ENCODE results near the gene C1QTNF4. TPM values are rescaled to one million over a fixed set of nuclear protein-coding genes. Genes with fewer than 3 reads are reported as not detected.
A peak's percentile ranks its signal among the peaks of the same experiment; 100 is the strongest.
"Not testable (repeated sequence)": the region's sequence is repeated elsewhere in the genome, so short reads cannot be mapped to it uniquely, and the experiment has no call there.

The C1QTNF4 gene
- total RNA-seq, 2 donors from 2014 or later, result 1.1 to 1.6 TPM

DNA sequence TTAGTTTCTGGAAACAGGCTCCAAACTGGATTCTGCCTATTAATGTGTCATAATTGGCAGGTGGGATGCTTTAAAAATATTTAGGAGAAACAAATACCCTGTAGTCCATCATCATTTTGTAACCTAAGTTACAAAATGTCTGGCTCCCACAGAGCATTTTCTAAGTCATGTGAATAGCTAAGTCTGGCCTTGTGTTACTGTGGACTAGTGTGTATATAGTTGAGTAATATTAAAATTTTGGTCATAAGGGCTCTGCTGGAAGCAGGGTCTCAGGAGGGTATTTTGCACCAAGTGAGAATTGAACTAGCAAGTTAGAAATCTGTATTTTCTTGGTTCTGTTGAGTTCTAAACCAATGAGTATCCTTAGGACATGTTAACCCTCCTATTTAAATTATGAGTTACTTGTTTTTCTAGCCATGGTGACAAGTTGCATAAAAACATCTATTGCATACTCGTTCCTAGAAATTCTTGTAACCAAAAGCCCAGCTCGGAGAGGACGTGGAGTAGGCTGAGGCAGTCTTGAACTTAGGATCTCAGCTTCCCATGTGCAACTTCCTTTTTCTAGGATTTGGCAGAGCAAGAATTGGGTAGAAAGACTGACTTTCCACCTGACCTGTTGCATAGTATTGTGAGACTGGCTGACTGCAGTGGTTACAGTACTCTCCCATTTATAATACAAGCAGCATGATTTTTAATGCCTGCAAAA lies 23.4 kb downstream of the C1QTNF4 start:
- no peaks in the 10 kb centered on the region for H3K9me3 ChIP-seq (ENCODE audit: control insufficient read depth, low read length, poor library complexity, severe bottlenecking)
- DNase-seq (no peak), ATAC-seq (no peak)
- H3K4me1 Mint-ChIP-seq, result peaks cover 17% of the 10 kb centered on the region
- no peak overlapping the region for H3K4me3 Mint-ChIP-seq
- peak overlapping the region; percentile 67 for H3K27ac Mint-ChIP-seq
- H3K36me3 Mint-ChIP-seq (ENCODE audit: low read depth), result no peaks in the 10 kb centered on the region
- H3K27me3 Mint-ChIP-seq, result no peaks in the 10 kb centered on the region

DNA sequence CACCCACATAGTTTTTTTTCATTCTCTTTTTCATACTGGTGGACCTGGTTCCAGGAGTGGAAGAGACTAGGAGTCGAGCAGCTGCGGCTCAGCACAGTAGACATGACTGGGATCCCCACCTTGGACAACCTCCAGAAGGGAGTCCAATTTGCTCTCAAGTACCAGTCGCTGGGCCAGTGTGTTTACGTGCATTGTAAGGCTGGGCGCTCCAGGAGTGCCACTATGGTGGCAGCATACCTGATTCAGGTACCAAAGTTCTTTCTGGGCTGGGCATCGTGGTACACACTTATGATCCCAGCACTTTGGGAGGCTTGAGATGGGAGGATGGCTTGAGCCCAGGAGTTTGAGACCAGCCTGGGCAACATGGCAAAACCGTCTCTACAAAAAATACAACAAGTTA lies 24.6 kb downstream of the C1QTNF4 start:
- ATAC-seq (no peak), DNase-seq (no peak)
- Mint-ChIP-seq H3K4me1 (peaks cover 20% of the 10 kb centered on the region), H3K27ac (peak overlapping the region; percentile 67), H3K36me3 (ENCODE audit: low read depth) (no peaks in the 10 kb centered on the region), H3K27me3 (no peaks in the 10 kb centered on the region), H3K4me3 (no peak overlapping the region)
- H3K9me3 ChIP-seq (ENCODE audit: control insufficient read depth, low read length, poor library complexity, severe bottlenecking), result no peaks in the 10 kb centered on the region

DNA sequence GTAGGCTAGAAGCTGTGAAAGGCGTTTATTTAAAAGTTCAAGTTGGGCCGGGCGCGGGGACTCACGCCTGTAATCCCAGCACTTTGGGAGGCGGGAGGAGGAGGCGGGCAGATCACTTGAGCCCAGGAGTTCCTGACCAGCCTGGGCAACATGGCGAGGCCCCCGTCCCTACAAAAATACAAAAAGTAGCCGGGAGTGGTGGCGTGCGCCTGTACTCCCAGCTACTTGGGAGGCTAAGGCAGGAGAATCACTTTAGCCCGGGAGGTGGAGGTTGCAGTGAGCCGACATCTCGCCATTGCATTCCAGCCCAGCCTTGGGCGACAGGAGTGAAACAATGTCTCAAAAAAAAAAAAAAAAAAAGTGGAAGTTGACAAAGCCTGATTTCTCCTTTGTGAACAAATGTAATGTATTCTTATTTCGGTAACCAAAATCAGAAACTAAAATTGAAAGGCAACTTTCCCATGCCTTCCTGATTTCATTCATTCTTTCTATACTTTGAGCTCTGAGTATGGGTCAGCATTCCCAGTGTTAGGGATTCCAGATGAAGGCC lies 28.0 kb downstream of the C1QTNF4 start:
- ATAC-seq (no peak), DNase-seq (no peak)
- Mint-ChIP-seq H3K4me1 (peaks cover 12% of the 10 kb centered on the region), H3K27me3 (no peaks in the 10 kb centered on the region), H3K36me3 (ENCODE audit: low read depth) (no peaks in the 10 kb centered on the region), H3K27ac (no peak overlapping the region), H3K4me3 (peak overlapping the region; percentile 84)
- no peaks in the 10 kb centered on the region for H3K9me3 ChIP-seq (ENCODE audit: control insufficient read depth, low read length, poor library complexity, severe bottlenecking)

DNA sequence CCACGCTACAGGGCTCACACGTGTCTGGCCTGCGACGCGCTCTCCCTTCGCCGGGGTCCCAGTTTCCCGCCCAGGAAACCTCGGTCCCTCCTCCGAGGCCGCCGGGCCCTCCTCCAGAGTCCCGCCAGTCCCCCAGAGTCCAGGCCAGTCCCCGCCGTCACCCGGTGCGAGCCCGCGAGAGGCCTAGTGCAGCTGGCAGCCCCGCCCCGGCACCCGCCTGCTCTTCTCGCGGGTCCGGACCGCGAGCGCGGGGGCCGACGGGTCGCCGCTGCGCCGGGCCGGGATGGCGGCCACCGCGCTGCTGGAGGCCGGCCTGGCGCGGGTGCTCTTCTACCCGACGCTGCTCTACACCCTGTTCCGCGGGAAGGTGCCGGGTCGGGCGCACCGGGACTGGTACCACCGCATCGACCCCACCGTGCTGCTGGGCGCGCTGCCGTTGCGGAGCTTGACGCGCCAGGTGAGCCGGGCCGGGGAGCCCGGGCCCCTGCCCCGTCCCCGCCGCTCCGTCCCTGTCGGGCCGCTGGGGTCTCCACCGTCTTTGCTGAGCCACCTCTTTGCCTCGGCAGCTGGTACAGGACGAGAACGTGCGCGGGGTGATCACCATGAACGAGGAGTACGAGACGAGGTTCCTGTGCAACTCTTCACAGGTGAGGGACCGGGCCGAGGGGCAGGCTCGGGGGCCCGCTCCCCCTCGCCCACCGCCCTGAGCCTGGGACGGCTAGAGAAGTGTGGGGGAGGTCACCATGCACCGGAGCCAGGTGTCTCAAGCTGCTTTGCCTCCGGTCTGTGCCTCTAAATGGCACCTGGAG lies 28.7 kb downstream of the C1QTNF4 start, which contains the start of gene PTPMT1:
Gene PTPMT1, plus strand, starts transcription at position 260 of the 809 bp plus-strand sequence. Its CDS starts 24 bp downstream, at position 284.
- peak; percentile 89 for ATAC-seq
- no peaks in the 10 kb centered on the region for H3K9me3 ChIP-seq (ENCODE audit: control insufficient read depth, low read length, poor library complexity, severe bottlenecking)
- Mint-ChIP-seq H3K4me1 (peaks cover 12% of the 10 kb centered on the region), H3K27me3 (no peaks in the 10 kb centered on the region), H3K4me3 (peak within 1 kb of the TSS; percentile 84), H3K36me3 (ENCODE audit: low read depth) (no peaks in the 10 kb centered on the region), H3K27ac (peak within 1 kb of the TSS; percentile 72)
- peak; percentile 45 to 54 (median 51) for DNase-seq

DNA sequence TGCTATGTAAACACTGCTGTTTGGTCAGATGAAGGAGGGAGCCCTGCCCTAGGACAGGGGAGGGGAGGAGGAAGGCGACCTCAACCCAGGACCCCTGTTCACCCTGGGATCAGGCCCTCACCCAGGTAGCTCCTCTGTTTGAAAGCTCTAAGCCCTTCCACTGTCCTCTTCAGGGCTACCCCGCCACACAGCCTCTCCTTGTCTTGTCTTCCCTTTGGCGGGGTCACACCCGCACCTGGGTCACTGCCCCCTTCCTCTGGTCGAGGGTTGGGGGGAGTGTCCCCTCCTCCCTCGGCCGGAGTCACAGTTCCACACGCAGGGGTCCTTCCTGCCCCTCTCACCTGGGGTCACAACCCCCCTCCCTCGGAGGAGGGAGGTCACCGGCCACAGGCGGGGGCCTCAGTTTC lies 29.3 kb downstream of the C1QTNF4 start:
- peaks cover 14% of the 10 kb centered on the region for H3K4me1 Mint-ChIP-seq
- H3K4me3 Mint-ChIP-seq, result peak overlapping the region; percentile 84
- H3K9me3 ChIP-seq (ENCODE audit: control insufficient read depth, low read length, poor library complexity, severe bottlenecking), result no peaks in the 10 kb centered on the region
- peak; percentile 3 for ATAC-seq
- H3K27ac Mint-ChIP-seq, result peak overlapping the region; percentile 72
- H3K36me3 Mint-ChIP-seq (ENCODE audit: low read depth), result no peaks in the 10 kb centered on the region
- DNase-seq, result no peak
- no peaks in the 10 kb centered on the region for H3K27me3 Mint-ChIP-seq

DNA sequence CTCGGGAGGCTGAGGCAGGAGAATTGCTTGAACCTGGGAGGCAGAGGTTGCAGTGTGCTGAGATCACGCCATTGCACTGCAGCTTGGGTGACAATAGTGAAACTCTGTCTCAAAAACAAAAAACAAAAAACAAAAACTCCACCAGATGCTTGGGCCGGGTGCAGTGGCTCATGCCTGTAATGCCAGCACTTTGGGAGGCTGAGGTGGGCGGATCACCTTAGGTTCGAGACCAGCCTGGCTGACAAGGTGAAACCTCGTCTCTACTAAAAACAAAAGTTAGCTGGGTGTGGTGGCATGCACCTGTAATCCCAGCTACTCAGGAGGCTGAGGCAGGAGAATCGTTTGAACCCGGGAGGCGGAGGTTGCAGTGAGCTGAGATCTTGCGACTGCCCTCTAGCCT lies 29.8 kb downstream of the C1QTNF4 start:
- H3K4me3 Mint-ChIP-seq, result peak overlapping the region; percentile 84
- not testable (repeated sequence) for DNase-seq

DNA sequence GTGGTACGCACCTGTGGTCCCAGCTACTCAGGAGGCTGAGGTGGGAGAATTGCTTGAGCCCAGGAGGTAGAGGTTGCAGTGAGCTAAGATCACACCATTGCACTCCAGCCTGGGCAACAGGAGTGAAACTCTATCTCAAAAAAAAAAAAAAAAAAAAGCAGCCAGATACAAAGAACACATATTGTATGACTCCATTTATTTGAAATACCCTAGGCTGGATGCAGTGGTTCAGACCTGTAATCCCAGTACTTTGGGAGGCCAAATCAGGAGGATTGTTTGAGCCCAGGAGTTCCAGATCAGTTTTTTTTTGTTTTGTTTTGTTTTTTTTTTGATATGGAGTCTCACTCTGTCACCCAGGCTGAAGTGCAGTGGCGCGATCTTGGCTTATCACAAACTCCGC lies 31.8 kb downstream of the C1QTNF4 start:
- H3K4me3 Mint-ChIP-seq; H3K27ac Mint-ChIP-seq; H3K27me3 Mint-ChIP-seq; H3K9me3 ChIP-seq (ENCODE audit: control insufficient read depth, low read length, poor library complexity, severe bottlenecking); DNase-seq; H3K36me3 Mint-ChIP-seq (ENCODE audit: low read depth); ATAC-seq: not testable (repeated sequence)
- H3K4me1 Mint-ChIP-seq, result peaks cover 12% of the 10 kb centered on the region

More for the DNA sequence above, 29.8 kb downstream of the C1QTNF4 start:
- ATAC-seq; H3K27me3 Mint-ChIP-seq; H3K9me3 ChIP-seq (ENCODE audit: control insufficient read depth, low read length, poor library complexity, severe bottlenecking); H3K36me3 Mint-ChIP-seq (ENCODE audit: low read depth): not testable (repeated sequence)
- peaks cover 12% of the 10 kb centered on the region for H3K4me1 Mint-ChIP-seq
- peak overlapping the region; percentile 72 for H3K27ac Mint-ChIP-seq

DNA sequence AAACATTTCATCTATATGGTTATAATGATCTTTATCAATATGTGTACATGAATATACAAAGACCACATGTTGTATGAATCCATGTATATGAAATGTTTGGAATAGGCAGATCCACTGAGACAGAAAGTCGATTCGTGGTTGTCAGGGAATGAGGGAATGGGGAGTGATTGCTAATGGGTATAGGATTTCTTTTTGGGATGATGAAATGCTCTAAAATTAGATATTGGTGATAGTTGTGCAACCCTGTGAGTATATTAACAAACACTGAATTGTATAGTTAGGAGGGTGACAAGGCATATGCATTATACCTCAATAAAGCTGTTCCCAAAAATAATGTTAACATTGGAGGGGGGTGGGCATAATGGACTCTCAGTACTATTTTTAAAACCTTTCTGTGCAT lies 33.8 kb downstream of the C1QTNF4 start:
- ATAC-seq (no peak), DNase-seq (no peak)
- H3K4me1 Mint-ChIP-seq, result peaks cover 6% of the 10 kb centered on the region
- H3K27me3 Mint-ChIP-seq, result no peaks in the 10 kb centered on the region
- H3K36me3 Mint-ChIP-seq (ENCODE audit: low read depth), result no peaks in the 10 kb centered on the region
- no peaks in the 10 kb centered on the region for H3K9me3 ChIP-seq (ENCODE audit: control insufficient read depth, low read length, poor library complexity, severe bottlenecking)
- no peak overlapping the region for H3K4me3 Mint-ChIP-seq
- no peak overlapping the region for H3K27ac Mint-ChIP-seq

DNA sequence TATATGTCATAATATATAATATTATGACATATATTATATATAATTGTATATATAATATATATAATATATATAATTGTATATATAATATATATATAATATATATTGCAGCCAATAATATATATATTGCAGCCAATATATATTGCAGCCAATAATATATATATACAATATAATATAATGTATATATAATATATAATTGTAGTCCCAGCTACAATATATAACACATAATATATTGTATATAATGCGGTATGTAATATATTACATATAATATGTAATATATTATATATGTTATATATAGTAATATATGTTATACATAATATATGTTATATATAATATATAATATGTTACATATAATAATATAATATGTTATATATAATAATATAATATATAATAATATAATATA lies 35.5 kb downstream of the C1QTNF4 start:
- Mint-ChIP-seq H3K4me1 (peaks cover 2% of the 10 kb centered on the region), H3K27ac (no peak overlapping the region), H3K4me3 (no peak overlapping the region), H3K36me3 (ENCODE audit: low read depth) (no peaks in the 10 kb centered on the region), H3K27me3 (no peaks in the 10 kb centered on the region)
- H3K9me3 ChIP-seq (ENCODE audit: control insufficient read depth, low read length, poor library complexity, severe bottlenecking), result no peaks in the 10 kb centered on the region
- ATAC-seq (no peak), DNase-seq (no peak)

DNA sequence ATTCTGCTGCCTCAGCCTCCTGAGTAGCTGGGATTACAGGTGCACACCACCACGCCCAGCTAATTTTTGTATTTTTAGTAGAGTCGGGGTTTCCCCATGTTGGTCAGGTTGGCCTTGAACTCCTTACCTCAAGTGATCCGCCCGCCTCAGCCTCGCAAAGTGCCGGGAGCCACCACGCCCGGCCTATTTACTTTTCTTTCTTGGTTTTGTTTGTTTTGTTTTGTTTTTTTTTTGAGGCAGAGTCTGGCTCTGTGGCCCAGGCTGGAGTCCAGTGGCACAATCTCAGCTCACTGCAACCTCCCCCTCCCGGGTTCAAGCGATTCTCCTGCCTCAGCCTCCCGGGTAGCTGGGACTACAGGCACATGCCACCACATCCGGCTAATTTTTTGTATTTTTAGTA lies 37.2 kb downstream of the C1QTNF4 start:
- DNase-seq; H3K27me3 Mint-ChIP-seq; H3K27ac Mint-ChIP-seq; H3K9me3 ChIP-seq (ENCODE audit: control insufficient read depth, low read length, poor library complexity, severe bottlenecking); H3K36me3 Mint-ChIP-seq (ENCODE audit: low read depth); ATAC-seq; H3K4me3 Mint-ChIP-seq: not testable (repeated sequence)
- peaks cover 11% of the 10 kb centered on the region for H3K4me1 Mint-ChIP-seq

DNA sequence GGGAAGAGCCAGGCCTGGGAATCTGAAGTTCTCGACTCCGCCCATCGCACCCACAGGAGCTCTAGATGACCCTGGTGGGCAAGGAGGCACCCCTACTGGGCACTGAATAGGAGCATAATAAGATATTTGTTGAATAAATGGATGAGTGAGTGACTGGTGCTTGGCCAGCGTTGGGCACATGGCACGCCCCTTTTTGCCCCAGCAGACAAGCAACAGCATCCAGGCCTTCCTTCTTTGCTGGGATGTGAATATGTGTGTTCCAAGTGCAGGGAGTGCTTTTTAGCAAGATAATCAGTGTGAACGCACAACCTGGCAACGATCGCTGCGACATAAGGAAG lies 40.8 kb downstream of the C1QTNF4 start:
- Mint-ChIP-seq H3K27me3 (no peaks in the 10 kb centered on the region), H3K27ac (peak overlapping the region; percentile 79), H3K4me3 (peak overlapping the region; percentile 97), H3K4me1 (peaks cover 29% of the 10 kb centered on the region), H3K36me3 (ENCODE audit: low read depth) (no peaks in the 10 kb centered on the region)
- ATAC-seq, result peak; percentile 20
- no peak for DNase-seq
- H3K9me3 ChIP-seq (ENCODE audit: control insufficient read depth, low read length, poor library complexity, severe bottlenecking), result no peaks in the 10 kb centered on the region

DNA sequence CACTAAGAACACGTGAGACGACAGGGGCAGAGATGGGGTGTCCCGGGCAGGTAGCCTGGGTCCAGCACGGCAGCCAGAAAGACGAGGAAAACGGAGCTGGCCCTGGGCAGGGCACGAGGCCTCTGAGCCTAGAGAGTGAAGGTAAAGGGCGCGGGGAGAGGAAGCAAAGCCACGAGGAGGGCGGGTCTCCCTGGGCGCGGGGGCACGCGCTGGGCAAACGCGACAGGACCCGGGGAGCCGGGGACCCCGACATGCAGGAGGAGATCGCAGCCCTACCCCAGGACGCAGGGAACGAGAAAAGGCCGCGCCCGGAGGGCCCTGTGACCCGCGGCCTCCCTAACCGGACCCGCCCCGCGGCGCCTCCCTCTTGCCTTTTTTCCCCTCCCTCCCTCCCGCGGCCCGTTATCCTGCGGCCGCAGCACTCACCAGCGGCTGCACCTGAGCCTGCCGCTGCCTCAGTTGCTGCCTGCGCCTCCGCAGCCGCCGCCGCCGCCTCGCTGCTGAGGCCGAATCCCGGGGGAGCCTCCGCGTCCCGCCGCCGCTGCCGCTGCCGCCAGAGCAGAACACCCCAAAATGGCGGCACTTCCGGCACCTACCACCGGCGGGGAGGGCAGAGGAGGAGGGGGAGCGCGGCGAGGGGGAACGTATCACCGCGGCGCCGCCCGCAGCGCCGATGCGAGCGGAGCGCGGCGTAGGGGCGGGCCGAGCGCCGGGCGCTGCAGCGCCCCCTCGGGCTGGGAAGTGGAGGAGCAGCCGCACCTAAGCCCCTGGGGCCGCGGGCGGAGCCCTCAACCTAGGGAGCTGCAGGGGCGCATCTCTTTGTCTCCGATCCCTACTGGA lies 41.4 kb downstream of the C1QTNF4 start, which contains the start of gene CELF1:
Gene CELF1, minus strand, starts transcription at position 567 of the 840 bp plus-strand sequence. CDS start 53,609 bp downstream, outside the sequence.
- Mint-ChIP-seq H3K4me1 (peaks cover 33% of the 10 kb centered on the region), H3K27ac (peak within 1 kb of the TSS; percentile 97), H3K4me3 (peak within 1 kb of the TSS; percentile 97), H3K27me3 (no peaks in the 10 kb centered on the region), H3K36me3 (ENCODE audit: low read depth) (no peaks in the 10 kb centered on the region)
- ATAC-seq (peak; percentile 95), DNase-seq (peak; percentile 89 to 91 (median 90))
- no peaks in the 10 kb centered on the region for H3K9me3 ChIP-seq (ENCODE audit: control insufficient read depth, low read length, poor library complexity, severe bottlenecking)

Measured in T-helper 17 cell (primary cell).